ENCODE data around the gene MYLK3.

GRCh38 chr16:46768809-46769208, 20.7 kb upstream of the MYLK3 start:
- TF ChIP-seq CTCF (IDR thresholded peaks at IDR 0.05) (no peak), POLR2A (IDR thresholded peaks at IDR 0.05) (no peak)

Measured in right lobe of liver (tissue), 4 donors.